NCI-H1694 treated with DMSO at 0.1 percent for 48 hours (cell line): ENCODE data around the gene CAB39.

Source experiments
- DNase-seq: peaks from one replicate; lab custom pipeline; 2025; lab: John Stamatoyannopoulos, UW

Gene CAB39

DNA sequence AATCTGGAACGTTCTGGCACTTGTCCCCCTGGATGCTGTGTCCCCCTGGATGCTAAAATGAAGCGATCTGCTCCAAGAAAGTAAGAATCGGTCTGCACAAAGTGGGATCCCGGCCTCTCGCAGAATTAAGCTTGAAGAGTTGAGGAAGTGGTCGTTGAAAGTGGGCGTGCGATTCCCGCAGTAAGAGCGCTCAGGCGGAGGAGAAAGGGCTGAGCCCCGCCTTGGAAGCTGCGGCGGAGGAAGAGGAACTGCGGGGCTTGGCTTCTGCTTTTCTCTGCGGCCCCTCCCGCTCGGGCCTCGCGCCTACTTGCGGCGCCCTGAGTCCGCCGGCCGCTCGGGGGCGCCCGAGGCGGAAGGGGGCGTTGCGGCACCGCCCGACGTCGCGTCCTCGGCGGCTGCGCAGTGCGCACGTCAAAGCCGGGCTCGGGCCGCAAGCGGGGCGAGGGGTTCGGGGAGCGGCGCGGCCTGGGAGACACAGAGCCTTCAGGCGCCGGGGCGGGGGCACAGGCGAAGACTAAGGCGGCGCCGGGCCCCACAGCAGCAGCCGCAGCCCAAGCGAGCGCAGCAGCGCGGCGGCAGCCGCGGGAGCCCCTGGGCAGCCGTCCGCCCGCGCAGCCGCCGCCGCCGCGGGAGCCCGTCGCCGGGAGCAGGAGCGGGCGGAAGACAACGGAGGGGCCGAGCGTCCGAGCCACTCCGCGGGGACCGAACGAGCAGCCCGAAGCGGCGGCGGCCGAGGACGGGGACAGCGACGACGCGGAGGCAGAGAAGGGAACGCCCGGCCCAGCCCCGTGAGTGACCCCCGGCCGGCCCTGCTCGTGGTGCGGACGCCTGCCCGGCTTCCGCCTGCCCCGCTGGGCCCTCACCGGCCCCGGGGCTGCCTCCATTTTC lies at the start of gene CAB39:
Gene CAB39, plus strand, starts transcription at position 400 of the 888 bp plus-strand sequence. CDS start 47,160 bp downstream, outside the sequence.
- DNase-seq = peak; percentile 81

- no peak for DNase-seq
These were observed 48.5 kb upstream of the CAB39 start for GRCh38 chr2:230664128-230664527.

DNA sequence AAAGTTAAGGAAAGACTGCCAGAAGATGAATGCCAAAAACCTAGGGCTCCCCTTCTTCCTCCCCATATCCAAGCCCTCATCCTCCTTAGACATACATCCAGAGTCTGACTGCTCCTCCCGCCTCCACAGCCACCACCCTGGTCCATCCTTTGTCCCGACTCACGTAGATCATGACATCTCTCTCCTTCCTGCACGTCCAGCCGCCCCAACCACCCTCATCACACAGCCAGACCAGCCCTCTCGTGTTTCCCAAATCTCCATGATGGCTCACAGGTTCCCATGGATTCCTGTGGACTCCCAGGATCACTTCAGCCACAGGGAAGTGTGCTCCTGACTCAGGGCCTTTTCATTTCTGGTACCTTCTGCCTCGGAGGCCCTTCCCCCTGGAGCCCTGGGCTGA lies 47.8 kb upstream of the CAB39 start:
- no peak for DNase-seq

DNA sequence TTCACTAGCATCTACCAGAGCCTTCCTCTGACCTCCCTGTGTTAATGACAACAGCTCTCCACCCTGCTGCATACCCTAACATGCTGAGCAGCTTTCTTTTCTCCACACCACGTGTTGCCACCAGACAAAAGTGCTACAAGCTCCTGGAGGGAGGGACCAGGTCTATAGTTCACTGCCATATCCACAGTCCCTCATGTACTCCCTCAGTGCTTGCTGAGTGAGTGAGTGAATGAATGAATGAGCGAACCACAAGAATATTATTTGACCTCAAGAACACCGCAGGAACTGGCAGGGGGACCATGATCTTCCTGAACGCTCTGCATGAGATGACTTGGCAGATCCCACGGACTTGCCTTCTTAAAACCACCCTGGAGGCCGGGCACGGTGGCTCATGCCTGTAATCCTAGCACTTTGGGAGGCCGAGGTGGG lies 47.4 kb upstream of the CAB39 start:
- DNase-seq = no peak

GRCh38 chr2:230666446-230666845 lies 46.2 kb upstream of the CAB39 start:
- no peak for DNase-seq

DNA sequence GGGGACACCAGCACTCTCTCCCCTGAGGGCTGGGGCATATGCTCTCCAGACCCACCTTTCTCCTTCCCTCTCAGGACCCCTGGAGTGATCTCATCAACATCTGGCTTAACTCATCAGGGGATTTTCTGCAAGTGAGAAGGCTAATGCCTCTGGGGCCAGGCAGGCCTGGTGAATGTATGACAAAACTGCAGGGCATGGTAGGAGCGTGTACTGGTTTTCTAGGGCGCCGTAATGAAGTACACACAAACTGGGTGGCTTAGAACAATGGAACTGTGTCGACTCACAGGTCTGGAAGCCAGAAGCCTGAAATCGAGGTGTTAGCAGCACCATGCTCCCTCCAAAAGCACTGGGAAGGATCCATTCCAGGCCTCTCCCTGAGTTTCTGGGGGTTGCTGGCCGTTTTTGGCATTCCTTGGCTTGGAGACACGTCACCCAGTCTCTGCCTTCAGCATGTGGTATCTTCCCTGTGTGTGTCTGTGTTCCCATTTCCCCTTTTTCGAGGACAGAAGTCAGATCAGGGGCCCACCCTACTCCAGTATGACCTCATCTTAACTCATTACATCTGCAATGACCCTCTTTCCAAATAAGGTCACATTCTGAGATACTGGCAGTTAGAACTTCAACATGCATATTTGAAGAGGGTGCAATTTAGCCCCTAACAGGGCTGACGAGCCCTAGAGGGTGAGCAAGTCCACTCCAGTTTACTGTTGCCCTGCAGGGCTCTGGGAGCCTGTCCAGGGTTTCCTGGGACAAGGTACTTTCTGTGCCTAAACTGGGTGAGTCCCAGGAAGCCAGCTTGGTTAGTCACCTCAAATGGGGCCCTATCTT lies 45.5 kb upstream of the CAB39 start:
- no peak for DNase-seq

DNA sequence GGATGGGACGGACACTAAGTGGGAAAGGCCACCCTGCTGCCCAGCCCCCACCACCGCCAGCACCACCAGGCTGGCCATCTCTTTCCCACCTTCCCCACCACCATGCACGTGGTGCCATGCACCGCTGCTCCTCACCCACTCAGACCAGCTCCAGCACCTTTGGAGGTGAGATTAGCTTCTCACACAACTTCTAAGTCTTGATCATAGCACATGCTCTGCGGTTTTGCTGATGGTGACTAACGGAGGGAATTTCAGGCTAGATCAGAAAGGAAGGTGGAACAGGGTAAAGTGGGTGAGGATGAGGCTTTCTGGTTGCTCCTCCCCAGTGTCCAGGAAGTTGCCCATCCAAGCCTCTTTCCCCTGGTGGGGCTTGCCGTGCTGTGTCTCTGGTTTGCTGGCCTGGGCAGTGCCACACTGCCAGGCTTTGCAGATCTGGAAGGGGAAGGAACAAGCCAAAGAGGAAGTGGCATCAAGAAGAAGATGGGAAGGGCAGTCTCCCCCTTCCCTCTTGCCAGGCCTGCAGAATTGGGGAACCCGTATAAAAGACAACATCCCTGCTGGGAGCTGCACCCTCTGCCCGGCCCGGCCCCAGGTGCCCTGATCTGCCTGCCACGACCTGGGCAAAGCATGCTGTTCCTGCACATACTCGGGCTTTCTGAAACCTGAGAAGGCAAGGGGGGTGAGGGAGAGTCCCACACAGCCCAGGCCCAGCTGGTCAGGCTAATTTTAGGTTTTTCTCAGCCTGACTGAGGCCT lies 44.3 kb upstream of the CAB39 start:
- DNase-seq = no peak

GRCh38 chr2:230668939-230669303 lies 43.7 kb upstream of the CAB39 start:
- DNase-seq = no peak

DNA sequence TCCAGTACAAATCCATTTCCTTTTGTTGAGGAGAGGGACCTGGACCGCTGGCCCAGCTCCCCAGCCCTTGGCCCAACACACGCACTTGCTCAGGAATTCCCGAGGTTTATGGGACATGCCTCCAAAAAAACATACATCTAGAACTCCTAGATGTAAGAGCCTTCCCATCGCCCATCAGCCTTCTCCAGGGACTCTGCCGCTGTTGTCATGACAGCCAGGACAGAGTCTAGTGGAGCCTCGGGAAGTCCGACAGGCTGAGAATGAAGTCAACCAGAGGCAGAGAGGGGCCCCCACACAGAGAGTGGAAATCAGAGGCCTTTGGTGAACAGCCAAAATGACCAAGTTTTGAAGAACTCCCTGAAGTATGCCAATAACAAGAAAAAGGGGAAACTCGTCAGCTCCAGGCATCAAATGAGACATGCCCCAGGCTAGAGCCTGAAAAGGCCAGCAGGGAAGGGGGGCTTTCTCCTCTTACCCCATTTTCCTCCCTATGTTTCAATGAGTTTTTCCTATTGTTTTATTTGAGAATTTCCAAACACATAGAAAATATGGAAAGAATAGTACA lies 43.2 kb upstream of the CAB39 start:
- DNase-seq = no peak

DNA sequence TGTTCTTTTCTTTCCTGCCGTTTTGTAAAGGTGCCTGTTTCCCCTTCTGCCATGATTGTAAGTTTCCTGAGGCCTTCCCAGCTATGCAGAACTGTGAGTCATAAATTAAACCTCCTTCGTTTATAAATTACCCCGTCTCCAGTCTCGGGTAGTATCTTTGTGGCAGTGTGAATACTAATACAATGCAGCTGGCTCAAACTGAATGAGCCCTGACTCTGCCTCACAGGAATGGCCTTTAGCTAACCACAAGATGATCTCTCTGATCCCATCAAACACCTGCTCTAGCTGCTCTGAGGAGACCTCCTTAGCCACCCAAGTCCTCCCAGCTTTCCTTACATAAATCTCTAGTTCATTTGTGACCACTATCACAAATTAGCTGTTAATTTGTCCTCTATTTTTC lies 41.5 kb upstream of the CAB39 start:
- no peak for DNase-seq

GRCh38 chr2:230672836-230673235 lies 39.8 kb upstream of the CAB39 start:
- no peak for DNase-seq

DNA sequence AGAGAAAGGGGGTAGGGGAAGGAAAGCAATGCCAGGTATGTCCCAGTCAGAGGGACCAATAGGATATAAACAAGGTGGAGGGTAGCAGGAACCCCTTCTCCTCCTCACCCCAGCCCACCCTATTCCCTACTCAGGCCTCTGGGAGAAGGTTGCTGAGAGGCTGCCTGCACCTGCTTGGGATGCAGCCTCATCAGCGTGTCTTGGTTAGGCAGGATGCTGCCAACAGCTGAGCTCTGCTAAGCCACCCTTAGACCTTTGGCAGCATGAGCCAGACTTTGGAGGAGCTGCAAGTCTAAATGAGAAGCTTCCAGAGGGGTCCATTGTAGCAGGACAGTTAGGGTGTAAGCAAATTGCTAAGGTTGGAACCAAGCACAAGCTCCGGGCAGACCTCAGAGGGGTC lies 38.2 kb upstream of the CAB39 start:
- no peak for DNase-seq

GRCh38 chr2:230674966-230675672 lies 37.5 kb upstream of the CAB39 start:
- no peak for DNase-seq

DNA sequence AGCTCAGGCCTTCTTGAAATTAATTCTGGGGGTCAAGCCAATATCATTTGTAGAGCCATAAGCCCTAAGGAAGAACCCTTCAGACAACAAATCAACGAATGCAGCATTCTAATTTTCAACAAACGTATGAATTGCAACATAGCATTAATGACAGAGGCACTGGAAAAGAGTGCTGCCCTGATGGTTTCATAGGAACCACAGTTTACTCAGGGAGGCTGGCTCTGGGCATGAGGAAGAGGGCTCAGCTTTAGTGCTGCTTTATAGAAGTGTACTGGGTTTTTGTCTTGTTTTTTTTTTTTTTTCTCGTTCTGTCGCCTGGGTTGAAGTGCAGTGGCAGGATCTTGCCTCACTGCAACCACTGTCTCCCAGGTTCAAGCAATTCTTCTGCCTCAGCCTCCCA lies 36.1 kb upstream of the CAB39 start:
- no peak for DNase-seq

DNA sequence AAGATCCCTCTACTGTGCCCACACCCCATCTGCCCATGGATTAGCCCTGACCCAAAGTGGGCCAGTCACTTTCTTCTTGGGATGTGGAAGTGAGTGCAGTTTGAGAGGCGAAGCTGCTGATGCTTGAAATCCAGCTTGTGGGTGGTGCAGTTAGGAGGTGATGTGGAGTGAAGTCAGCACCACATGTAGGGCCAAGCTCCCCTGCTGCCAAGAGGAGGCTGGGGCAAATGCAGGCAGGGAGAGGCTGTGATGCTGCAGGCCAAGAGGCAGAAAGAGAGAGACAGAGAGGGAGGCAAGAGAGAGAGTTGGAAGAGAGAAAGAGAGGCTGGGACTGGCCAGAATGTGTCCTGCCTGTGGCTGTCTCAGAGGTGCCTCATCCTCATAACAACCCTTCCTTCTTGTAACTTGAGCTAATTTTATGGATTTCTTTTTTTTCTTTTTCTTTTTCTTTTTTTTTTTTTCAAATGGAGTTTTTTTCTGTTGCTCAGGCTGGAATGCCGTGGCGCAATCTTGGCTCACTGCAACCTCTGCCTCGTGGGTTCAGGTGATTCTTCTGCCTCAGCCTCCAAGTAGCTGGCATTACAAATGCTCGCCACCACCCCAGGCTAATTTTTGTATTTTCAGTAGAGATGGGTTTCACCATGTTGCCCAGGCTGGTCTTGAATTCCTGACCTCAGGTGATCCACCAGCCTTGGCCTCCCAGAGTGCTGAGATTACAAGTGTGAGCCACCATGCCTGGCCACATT lies 35.3 kb upstream of the CAB39 start:
- no peak for DNase-seq

DNA sequence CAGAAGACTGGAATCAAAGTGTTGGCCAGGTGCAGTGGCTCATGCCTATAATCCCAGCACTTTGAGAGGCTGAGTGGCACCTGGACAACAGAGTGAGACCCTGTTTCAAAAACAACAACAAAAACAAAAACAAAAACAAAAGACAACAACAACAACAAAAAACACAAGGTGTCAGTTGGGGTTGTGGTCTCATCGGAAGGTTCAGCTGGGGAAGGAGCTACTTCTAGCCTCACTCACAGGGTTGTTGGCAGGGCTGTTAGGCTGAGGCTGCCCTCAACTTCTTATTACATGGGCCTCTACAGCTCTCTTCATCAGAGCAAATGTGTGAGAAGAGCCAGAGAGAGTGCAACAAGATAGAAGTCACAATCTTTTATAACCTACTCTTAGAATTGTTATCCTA lies 34.6 kb upstream of the CAB39 start:
- DNase-seq = no peak

GRCh38 chr2:230678451-230678850 lies 34.2 kb upstream of the CAB39 start:
- no peak for DNase-seq

DNA sequence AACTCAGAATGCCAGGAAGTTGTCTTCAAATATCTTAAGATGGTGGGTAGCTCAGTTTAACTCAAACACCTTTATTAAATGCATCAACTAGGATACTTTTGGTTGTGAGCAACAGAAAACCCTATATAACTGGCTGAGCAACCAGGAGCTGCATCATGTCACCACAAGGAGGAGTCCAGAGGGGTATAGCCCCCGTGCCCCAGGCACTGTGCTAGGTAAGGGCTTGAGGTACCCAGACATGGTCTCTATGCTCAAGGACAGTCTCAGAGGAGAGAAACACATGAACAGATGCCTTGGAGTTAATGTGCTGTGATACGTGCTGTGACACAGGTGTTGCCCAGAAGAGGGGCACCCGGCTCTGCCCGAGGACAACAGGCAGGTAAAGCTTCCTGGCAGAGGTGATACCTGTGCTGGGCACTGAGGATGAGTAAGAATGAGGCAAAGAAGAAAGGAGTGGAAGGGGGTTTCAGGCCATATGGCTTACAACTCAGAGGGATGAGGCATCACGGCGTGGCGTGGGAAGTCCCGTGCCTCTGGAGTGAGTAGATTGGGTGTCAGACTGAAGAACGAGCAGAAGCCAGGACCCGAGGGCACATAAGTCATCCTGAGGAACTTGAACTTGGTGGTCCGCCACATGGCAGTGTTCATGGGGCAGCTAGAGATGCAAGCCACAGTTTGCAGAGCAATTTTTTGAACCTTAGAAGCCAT lies 32.0 kb upstream of the CAB39 start:
- DNase-seq = no peak

DNA sequence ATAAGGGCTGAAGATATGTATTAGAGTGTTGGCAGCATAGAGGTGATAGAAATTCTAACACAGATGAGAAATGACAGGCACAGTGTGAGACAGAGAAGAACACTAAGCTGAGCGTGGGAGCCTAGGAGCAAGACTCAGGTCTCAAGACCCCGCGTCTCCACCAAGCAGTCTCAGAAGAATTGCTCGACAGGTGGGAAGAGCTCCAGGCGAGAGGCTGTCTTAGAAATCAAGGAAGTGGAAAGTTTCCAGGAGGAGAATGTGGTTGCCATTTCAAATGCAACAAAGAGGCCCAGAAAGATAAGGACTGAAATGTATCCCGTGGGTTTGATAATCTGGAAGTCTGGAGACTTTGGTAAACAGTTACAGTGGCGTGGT lies 31.5 kb upstream of the CAB39 start:
- DNase-seq = no peak

DNA sequence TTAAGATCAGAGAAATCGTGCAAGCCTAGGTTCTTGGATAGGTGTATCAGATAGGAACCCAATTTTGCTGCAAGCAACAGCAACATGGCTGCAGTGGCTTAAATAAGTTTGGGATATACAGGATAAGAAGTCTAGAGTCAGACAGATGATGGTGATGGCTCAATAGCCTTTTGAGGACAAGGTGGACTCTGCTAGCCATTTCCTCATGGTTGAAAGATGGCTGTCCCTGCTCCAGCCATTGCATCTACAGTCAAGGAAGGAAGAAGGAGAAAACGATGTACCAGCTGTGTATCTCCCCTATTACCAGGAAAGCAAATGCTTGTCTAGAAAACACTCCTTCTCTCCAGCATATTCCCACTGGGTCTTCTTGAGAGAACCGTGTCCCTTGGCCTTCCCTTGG lies 30.1 kb upstream of the CAB39 start:
- DNase-seq = no peak
